ENCODE measurements around the gene ADORA2B.

The ADORA2B gene

DNA sequence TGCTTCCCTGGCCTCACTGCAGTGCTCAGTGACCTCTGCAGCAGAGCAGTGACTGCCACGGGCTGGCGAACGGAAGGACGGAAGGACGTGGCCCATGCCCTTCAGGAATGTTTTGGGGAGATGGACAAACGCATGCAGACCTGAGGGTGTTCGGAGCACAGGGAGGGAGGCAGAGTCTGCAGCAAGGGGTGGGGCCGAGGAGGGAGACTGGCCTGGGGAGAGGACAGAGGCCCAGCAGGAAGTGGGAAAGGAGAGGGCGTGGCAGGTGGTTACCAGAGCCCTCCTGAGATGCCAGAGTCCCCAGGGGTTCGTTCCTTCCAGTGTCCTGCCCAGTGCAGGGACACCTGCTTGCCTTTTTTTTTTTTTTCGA, 21.9 kb downstream of the ADORA2B start:
- no peaks in the 10 kb centered on the region for H3K9me2 ChIP-seq (ENCODE audit: low read depth, low read length)
- H2AFZ ChIP-seq (ENCODE audit: low read length) = no peak overlapping the region
- no peak overlapping the region for H3K9ac ChIP-seq (ENCODE audit: low read length)
- no peaks in the 10 kb centered on the region for H3K79me2 ChIP-seq (ENCODE audit: insufficient read depth, low read length)
- H3K4me1 ChIP-seq (ENCODE audit: insufficient read depth, low read length, severe bottlenecking) = no peaks in the 10 kb centered on the region
- no peaks in the 10 kb centered on the region for H3K36me3 ChIP-seq (ENCODE audit: insufficient read depth, low read length)
- no peaks in the 10 kb centered on the region for H4K20me1 ChIP-seq (ENCODE audit: insufficient read depth, low read length)
- no peak for TF ChIP-seq EZH2 (IDR thresholded peaks at IDR 0.05; ENCODE audit: borderline replicate concordance, low read length)
- TF ChIP-seq, protein P1, sequence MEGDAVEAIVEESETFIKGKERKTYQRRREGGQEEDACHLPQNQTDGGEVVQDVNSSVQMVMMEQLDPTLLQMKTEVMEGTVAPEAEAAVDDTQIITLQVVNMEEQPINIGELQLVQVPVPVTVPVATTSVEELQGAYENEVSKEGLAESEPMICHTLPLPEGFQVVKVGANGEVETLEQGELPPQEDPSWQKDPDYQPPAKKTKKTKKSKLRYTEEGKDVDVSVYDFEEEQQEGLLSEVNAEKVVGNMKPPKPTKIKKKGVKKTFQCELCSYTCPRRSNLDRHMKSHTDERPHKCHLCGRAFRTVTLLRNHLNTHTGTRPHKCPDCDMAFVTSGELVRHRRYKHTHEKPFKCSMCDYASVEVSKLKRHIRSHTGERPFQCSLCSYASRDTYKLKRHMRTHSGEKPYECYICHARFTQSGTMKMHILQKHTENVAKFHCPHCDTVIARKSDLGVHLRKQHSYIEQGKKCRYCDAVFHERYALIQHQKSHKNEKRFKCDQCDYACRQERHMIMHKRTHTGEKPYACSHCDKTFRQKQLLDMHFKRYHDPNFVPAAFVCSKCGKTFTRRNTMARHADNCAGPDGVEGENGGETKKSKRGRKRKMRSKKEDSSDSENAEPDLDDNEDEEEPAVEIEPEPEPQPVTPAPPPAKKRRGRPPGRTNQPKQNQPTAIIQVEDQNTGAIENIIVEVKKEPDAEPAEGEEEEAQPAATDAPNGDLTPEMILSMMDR (IDR thresholded peaks at IDR 0.05; ENCODE audit: low read length) = no peak
- no peaks in the 10 kb centered on the region for H3K27me3 ChIP-seq (ENCODE audit: insufficient read depth, low read length)
- H3K4me3 ChIP-seq (ENCODE audit: low read depth, low read length, poor library complexity, severe bottlenecking) = no peak overlapping the region
- H3K27ac ChIP-seq (ENCODE audit: low read depth, low read length, poor library complexity, severe bottlenecking) = no peak overlapping the region
- H3K4me2 ChIP-seq (ENCODE audit: low read length) = no peak overlapping the region
- H3K9me3 ChIP-seq (ENCODE audit: low read length) = no peaks in the 10 kb centered on the region
- H3F3A ChIP-seq (ENCODE audit: insufficient read depth, low read length) = no peaks in the 10 kb centered on the region

DNA sequence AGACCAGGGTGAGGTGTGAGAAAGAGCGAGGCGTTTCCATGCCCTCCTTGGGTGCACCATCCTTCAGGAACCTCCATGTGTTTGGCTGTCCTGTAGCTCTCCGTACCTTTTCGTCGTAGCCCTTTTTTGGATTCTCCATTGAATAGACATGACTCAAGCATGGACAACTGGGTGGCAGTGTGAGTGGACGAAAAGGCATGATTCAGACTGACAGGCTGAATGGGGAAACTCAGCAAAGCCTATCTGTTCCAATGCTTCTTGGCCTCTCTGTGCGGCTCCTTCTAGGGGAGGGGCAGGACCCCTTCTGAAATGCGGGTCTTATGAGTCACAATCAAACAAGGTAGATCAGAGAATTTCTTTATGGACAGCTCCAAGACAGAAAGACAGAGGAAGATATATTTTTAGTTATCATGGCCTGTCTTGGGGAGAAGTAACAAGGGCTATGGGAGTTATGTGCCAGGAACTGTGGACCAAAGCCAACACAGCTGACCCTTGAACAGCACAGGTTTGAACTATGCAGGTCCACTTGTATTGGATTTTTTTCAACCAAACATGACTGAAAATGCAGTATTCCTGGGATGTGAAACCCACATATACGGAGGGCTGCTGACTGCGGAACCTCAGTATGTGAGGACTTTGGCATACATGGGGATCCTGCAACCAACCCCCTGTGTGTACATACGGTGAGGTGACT, 22.9 kb downstream of the ADORA2B start:
- TF ChIP-seq, protein P1 (IDR thresholded peaks at IDR 0.05; ENCODE audit: low read length) = no peak
- TF ChIP-seq EZH2 (IDR thresholded peaks at IDR 0.05; ENCODE audit: borderline replicate concordance, low read length) = no peak
- Histone ChIP-seq H3K9me2 (ENCODE audit: low read depth, low read length) (no peaks in the 10 kb centered on the region), H3K4me1 (ENCODE audit: insufficient read depth, low read length, severe bottlenecking) (no peaks in the 10 kb centered on the region), H3K4me3 (ENCODE audit: low read depth, low read length, poor library complexity, severe bottlenecking) (no peak overlapping the region), H3K27ac (ENCODE audit: low read depth, low read length, poor library complexity, severe bottlenecking) (no peak overlapping the region), H3K36me3 (ENCODE audit: insufficient read depth, low read length) (no peaks in the 10 kb centered on the region), H3K9ac (ENCODE audit: low read length) (no peak overlapping the region), H3K4me2 (ENCODE audit: low read length) (no peak overlapping the region), H4K20me1 (ENCODE audit: insufficient read depth, low read length) (no peaks in the 10 kb centered on the region), H3K79me2 (ENCODE audit: insufficient read depth, low read length) (no peaks in the 10 kb centered on the region), H3F3A (ENCODE audit: insufficient read depth, low read length) (no peaks in the 10 kb centered on the region), H3K27me3 (ENCODE audit: insufficient read depth, low read length) (no peaks in the 10 kb centered on the region), H3K9me3 (ENCODE audit: low read length) (no peaks in the 10 kb centered on the region), H2AFZ (ENCODE audit: low read length) (no peak overlapping the region)

DNA sequence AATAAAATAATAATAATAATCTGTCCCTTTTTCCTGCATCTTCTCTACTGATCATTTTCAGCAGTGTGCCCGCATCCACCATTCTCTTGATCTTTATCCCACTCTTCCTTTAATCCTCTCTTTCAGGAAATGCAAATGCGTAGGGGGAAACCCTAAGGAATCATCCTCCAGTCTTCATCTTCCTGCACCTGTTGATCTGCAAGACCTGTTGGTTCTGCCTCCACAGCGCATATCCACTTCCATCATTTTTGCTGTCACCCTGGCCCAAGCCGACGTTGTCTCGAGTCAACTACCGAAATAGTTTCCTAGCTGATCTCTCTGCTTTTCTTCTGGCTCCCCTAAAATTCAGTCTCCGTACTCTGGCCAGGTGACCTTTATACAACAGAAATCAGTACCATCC, 24.5 kb downstream of the ADORA2B start:
- H3F3A ChIP-seq (ENCODE audit: insufficient read depth, low read length) = no peaks in the 10 kb centered on the region
- H3K9me2 ChIP-seq (ENCODE audit: low read depth, low read length) = no peaks in the 10 kb centered on the region
- H3K36me3 ChIP-seq (ENCODE audit: insufficient read depth, low read length) = no peaks in the 10 kb centered on the region
- no peak overlapping the region for H3K4me2 ChIP-seq (ENCODE audit: low read length)
- no peaks in the 10 kb centered on the region for H4K20me1 ChIP-seq (ENCODE audit: insufficient read depth, low read length)
- H3K9me3 ChIP-seq (ENCODE audit: low read length) = no peaks in the 10 kb centered on the region
- H3K4me1 ChIP-seq (ENCODE audit: insufficient read depth, low read length, severe bottlenecking) = no peaks in the 10 kb centered on the region
- H3K27me3 ChIP-seq (ENCODE audit: insufficient read depth, low read length) = no peaks in the 10 kb centered on the region
- H3K27ac ChIP-seq (ENCODE audit: low read depth, low read length, poor library complexity, severe bottlenecking) = no peak overlapping the region
- no peaks in the 10 kb centered on the region for H3K79me2 ChIP-seq (ENCODE audit: insufficient read depth, low read length)
- no peak overlapping the region for H3K9ac ChIP-seq (ENCODE audit: low read length)
- no peak for TF ChIP-seq EZH2 (IDR thresholded peaks at IDR 0.05; ENCODE audit: borderline replicate concordance, low read length)
- TF ChIP-seq, protein P1 (IDR thresholded peaks at IDR 0.05; ENCODE audit: low read length) = no peak
- H2AFZ ChIP-seq (ENCODE audit: low read length) = no peak overlapping the region
- H3K4me3 ChIP-seq (ENCODE audit: low read depth, low read length, poor library complexity, severe bottlenecking) = no peak overlapping the region

Data from OCI-LY1 (cell line).